NCI-H510A treated with DMSO at 0.1 percent for 48 hours (cell line): Measurements from ENCODE around the gene CRACDL.

Experiments
- DNase-seq: peaks from one replicate; lab custom pipeline; 2025; lab: John Stamatoyannopoulos, UW

CRACDL gene, protein sequence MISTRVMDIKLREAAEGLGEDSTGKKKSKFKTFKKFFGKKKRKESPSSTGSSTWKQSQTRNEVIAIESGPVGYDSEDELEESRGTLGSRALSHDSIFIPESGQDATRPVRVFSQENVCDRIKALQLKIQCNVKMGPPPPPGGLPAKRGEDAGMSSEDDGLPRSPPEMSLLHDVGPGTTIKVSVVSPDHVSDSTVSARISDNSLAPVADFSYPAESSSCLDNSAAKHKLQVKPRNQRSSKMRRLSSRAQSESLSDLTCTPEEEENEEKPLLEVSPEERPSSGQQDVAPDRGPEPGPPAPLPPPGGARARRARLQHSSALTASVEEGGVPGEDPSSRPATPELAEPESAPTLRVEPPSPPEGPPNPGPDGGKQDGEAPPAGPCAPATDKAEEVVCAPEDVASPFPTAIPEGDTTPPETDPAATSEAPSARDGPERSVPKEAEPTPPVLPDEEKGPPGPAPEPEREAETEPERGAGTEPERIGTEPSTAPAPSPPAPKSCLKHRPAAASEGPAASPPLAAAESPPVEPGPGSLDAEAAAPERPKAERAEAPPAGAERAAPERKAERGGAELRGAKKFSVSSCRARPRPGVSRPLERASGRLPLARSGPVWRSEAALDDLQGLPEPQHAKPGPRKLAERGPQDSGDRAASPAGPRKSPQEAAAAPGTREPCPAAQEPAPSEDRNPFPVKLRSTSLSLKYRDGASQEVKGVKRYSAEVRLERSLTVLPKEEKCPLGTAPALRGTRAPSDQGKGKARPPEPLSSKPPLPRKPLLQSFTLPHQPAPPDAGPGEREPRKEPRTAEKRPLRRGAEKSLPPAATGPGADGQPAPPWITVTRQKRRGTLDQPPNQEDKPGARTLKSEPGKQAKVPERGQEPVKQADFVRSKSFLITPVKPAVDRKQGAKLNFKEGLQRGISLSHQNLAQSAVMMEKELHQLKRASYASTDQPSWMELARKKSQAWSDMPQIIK

DNA sequence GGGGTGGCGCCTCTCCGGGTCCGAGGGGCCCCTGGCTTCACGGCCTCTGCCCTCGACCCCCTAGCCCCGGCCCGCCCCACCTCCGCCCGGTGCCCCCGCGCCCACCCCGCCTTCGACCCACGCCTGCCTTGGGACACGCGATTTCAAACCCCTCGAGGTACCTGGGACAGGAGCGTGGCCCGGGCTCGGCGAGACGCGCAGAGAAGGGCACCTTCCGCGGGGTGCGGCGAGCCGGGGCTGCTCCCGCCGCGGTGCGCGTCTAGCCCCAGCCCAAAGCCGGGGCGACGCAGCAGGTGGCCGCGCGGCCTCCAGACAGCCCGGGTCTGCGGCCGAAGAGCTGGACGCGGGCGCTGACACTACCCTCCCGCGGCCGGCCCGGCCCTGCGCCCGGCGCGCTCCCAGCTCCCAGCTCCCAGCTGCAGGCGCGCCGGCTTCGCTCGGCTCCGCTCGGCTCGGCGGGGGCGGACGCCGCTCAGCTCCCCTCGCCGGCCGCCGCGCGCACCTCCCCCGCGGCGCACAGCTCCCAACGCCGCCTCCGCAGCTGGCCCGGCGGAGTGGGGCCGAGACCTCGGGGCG is at the start of gene CRACDL:
TSS of gene CRACDL (minus strand) at position 449 of the 576 bp plus-strand sequence. CDS start 89,425 bp downstream, outside the sequence.
- DNase-seq = no peak

DNA sequence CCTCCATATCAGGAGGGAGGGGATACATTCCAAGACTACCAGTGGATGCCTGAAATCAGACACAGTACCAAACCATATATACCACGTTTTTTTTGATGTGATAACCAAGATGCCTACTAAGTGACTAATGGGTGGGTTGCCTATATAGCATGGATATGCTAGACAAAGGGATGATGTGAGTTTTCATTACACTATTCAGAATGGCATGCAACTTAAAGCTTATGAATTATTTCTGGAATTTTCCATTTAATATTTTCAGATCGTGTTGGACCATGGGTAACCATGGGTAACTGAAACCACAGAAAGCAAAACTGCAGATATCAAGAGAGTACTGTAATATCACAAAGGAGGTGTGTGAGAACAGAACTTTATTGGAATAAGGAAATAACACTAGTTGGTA is 39.6 kb upstream of the CRACDL start:
- DNase-seq = no peak

DNA sequence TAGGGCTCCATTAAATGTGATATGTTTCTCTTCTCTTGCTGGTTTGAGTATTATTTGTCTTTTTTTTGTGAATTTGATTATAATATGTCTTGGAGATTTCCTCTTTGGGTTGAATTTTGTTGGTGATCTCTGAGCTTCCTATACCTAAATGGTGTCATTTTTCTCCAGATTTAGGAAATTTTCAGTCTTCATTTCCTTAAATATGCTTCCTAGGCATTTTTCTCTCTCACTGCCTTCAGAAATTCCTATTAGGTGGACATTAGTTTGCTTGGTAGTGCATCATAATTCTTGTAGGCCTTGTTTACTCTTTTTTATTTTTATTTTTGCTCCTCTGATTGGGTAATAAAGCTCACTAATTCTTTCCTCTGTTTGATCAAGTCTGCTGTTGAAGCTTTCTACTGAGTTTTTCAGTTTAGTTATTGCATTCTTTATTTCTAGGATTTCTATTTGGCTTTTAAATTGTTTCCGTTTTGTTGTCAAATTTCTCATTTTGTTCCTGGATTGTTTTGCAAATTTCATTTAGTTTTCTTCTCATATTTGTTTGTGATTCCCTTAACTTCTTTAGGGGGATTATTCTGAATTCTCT is 36.6 kb upstream of the CRACDL start:
- no peak for DNase-seq

DNA sequence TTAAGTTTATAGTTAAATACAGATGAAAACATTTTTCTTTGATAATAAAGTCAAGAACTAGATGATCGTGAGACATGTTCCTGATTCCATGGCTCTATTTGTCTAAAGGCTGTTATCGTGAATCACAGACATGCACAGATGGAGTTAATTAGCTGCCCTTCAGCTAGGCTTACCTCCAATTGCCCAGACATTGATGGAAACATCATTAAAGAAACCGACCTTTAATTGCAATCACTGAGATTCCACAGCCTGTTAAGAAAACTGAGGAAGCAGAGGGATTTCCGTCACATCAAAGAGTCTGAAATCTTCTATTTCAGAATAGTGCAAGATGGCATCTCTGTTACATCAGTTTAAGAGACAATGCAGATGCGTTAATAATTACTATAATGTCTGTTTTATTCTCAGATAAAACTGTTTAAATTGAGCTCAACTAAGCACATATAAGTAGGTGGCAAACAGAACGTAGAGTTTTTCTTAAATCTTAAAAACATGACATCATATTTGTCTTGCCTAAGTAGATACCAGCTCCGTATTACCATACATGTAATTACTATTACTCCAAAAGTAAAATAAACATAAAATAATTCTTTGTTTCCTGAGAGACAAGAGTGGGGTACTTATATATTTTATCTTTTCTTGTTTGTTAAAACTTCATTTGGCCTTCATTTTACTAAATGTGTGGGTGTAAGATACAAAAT is 23.9 kb upstream of the CRACDL start:
- no peak for DNase-seq

DNA sequence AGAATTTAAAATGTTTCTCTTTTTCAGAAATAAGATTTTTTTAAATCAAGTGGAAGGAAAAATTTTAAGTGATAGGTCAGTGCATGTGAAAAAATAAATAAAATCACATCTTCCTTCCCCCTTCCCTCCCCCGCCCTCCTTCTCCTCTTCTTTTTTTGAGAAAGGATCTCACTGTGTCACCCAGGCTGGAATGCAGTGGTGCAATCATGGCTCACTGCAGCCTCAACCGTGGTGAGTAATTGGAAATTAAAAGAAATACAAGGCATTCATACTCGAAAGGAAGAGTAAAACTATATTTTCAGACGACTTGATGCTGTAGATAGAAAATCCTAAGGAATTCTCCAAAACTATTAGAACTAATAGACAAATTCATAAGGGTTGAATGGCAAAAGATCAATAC is 16.9 kb upstream of the CRACDL start:
- no peak for DNase-seq

DNA sequence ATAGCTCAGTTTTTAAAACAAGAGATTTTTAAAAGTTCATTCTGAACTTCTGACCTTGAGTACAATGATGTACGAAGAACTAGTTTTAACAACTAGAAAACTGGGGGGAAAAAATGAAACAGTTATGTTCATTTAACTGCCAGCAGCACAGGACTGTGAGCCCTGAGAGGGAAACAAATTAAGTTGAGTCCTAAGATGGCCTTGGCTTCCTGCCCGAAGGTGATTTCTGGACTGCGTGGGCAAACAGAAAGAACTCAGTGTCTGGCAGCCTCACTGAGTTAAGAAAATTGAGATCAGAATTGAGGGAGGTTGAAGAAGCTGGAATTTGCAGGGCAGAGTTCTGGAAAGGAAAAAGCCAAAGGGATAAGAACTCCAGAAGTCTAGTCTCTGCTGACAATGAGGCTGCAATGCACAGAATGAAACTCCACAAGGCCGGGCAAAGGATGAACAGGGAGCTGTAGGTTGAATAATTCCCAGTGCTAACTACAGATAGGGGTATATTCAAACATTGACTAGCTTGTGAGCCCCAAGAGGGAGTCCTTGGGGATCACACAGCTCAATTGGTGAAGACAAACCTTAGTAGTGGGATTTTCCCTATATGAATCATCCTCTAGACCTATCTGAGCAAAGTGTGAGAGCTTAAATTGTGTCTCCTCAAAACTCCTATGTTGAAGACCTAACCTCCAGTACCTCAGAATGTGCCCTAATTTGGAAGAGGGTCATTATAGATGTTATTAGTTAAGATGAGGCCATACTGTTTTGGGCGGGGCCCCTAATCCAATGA is 13.1 kb upstream of the CRACDL start:
- DNase-seq = no peak

DNA sequence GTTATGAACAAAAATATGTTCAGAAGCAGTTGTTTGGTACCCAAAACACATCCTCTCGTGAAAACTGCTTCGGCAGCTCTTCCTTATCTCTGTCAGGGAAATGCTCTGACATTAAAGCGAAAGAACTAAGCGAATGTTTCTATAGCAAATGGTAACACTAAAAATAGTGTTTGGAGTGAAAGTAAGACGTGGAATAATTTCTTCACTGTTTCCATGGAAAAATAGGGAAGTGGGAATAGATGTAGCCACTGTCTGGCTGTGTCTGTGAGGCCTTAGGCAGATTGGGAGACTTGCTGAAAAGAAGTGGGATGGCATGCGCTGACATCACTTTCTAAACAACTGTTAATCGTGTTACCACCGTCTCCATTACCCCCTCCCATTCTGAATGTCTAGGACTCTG is 11.5 kb upstream of the CRACDL start:
- DNase-seq = no peak

DNA sequence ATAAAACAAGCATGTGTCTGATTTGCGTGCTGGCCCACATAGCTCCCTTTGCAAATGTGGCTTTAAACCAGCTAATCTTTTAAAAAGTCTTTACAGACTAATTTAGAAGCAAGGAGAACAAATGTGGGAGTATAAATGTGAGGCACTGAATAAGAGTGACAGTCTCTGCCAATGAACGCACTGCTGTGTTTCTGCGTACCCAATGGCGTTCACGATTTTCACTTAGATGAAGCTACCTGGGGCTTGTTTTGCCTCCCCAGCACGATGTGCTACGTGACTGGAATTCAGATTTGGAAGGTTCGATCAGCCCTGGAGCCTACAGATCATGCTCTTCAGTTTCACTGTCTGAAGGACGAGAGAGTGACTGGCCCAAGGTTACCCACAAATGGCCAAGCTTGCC is 10.8 kb upstream of the CRACDL start:
- DNase-seq = no peak

DNA sequence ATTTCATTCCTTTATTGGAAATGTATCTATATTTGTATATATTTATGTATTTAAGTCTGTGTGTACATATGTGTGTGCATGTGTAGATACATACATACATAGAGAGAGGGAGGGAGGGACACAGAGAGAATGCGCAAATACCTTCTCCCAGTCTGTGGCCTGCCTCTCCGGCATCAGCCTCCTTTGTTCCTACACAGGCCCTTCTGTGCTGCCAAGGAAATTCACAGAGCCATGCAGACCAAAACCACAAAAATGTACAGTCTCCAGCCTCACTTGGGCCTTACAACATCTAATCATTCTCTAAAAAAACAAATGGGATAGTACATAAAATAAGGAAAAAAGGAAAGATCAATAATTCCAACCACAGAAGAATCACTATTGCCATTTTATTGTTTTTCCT is 8.8 kb upstream of the CRACDL start:
- DNase-seq = no peak

DNA sequence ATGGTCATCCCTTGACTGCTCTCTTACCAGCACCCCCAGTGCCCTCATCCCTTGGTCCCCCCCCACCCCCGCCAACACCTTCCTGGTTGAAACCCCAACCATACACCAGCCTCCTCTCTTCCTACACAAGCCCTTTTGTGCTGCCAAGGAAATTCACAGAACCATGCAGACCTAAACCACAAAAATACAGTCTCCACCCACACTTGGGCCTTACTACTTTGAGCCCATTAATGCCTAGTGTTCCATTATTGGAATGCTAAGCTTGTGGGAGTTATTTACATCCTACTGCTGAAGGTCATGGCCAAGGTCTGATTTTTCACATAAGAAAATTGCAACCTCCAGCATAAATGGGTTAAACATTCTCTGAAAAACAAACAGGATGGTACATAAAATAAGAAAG is 4.1 kb upstream of the CRACDL start:
- DNase-seq = no peak

DNA sequence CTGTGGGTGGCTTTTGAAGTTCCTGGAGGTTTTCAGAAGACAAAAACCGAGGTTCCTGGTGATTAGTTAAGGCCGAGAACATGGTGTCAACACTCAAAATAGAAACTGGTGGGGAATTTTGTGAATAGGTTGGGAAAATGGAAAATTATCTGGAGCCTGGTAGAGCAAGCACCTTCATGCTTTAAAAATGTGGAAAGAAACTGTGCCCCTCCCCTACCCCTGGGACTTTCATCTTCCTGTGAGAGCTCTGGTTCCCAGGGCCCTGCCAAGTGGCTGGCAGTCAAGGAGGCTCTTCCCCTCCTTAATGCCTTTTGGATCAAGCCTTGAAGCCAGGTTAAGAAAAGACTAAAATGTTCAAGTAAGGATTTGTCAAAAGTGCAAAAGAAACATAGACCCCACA is 1.9 kb upstream of the CRACDL start:
- no peak for DNase-seq

DNA sequence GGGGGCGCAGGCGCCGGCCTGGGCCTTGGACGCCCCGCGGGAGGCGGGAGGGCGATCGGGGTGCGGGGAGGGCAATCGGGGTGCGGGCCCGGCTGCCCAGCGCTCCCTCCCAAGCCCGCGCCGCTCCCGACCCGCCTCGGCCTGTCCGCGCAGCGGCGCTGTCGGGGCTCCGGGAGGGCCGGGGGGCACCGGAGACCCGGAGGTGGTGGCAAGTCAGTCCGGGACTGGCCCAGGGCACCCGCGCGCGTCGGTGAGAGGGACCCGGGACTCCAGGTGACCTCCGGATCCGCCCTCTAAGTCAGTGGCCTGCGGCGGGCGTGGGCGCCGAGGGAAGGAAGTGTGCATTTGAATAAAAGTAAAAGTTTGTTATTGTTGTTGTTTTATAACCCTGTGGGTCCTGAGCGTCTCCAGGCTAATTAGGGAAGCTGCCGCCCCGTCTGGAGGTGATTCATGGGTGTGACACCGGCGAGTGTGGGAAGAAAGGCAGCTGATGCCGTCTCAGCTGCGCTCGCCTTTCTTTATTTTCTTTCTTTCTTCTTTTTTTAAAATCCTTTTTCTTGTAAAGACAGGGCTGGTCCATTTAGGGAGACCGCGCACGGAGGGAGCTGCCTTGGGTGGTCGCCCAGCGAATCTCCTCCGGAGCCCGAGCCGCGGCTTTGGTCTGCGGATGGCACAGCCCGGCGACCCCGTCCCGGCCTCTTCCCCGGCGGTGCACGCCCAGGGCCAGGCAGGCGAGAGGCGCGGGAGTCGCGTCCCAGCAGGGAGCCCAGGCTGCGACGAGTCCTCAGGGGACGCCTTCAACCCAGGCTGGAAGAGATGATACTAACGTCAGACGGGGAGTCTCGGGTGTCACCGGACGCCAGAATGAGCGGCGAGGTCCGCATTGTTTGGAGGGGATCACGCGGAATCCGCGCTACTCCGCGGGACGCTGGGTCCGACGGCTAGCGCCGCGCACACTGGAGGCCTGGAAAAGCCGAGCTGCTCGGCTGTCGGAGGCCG is 627 bp upstream of the CRACDL start:
- no peak for DNase-seq

DNA sequence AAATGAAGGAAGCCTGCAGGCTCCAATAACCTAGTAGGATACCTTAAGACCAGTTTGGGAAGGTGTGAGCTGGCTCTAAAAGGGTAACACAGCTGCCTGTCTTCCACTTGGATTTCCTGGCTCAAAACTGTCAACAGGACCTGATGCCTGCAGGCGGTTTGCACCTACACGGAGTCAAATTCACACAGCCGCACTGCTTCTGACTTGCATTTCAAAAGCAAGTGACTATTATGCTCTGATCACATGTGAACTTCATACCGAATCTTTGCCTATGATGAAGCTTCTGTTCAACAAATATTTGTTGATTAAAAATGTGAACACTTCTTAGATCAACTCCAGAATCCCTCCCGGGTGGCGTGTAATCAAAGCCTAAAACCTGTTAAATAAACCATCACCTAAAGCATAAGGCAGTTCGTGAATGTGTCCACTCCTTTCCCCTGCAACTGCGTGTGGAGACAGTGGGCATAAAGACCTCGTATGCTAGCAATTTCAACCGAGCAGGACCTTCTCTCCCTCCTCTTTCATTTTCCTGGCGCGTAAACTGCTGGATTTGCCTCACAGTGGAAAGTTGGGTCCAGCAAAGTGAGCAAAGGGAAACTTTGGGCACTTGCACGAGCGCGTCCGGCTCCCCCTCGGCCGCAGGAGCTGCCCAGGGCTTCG is 784 bp downstream of the CRACDL start:
- peak; percentile 20 for DNase-seq

DNA sequence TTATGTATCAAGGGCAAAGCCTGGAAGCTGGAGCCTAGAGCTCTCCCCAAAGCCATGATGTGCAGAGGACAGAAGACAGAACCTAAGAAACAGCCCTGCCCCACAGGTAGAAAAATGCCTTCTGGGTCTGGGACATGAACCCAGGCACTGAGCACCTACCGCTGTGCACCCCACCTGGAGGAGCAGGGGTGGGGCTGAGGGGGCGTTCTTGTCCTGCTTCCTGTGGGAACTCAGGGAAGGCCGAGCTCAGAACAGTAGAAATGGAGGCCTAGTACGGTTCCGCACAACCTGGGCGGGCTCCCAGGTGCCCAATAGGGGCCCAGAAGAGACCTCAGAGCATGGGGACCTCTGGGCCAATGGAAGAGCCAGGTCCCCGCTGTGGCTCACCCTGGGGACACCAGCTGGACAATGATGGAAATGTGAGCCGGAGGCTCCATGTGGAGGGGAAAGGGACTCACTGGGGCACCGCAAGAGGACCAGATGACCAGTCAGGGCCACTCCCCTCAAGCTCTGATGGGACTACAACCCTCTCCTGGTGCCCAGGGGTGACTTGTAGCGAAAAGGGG is 3.2 kb downstream of the CRACDL start:
- no peak for DNase-seq

DNA sequence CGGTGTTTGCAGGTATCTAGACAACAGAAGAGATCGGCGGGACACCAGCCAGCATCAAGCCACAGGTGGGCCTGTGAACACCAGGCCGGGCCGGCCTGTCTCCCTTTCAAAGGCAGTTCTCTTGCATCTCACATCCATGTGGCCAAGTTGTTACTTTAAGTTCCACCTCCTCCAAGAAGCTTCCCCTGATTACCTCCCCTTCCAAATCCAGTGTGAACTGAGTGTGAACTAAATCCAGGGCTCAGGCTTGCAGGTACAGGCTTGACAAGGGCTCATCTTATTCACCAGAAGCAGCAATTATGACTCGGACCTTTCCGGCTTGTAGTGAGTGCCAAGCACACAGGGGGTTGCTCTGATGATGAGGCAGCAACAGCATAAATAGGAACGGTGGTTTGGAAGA is 3.9 kb downstream of the CRACDL start:
- DNase-seq = no peak

DNA sequence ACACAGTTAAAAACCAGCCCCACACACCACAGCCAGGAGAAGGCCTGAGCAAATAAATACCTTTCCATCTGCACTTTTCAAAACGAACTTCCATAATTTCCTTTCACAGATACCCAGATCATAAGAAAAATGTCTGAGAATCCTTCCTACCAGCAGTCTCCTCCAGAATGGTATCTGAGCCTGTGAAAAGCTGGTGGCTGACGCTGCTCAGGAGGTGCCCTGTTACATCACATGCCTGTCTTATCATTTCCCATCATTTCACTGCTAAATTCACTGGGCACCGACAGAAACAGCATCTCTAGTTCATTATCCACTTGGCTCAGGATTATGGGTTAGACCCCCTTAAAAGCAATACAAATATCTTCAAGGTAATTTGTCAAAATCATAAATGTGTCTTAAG is 4.4 kb downstream of the CRACDL start:
- DNase-seq = no peak

DNA sequence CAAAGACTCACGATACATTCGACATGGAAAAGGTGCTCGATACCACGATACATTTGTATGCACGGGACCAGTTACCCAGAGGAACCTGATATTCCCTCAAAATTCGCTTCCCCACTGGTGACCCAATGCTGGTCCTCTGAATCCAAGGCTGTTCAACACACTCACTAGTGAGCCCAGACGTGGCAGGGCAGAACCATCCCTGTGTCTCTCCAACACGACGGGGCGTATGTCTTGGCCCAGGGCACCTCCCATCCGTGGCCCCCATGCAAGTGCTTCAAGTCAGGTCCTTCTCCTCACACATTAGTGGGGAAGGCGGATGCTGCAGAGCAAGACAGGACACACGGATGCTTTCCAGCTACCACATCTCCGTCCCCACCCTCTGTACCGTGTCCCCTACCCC is 6.1 kb downstream of the CRACDL start:
- no peak for DNase-seq

DNA sequence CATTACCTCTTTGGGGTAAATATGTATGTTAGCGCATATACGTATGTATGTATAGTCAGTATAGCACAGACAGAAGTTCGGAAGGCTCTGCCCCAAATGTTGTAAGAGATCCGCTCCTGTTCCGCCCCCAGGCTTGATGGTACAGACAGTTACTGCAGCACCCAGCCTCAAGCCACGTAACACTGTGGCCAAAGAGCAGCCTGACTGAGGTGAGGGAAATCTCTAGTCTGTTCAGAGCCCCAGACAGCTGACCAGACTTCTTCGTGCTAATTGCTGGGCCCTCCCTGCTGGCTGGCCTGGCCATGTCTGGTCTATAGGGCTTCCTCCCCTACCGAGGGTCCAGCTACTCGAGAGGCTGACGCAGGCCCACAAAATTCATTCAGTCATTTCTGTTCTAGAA is 7.8 kb downstream of the CRACDL start:
- no peak for DNase-seq

DNA sequence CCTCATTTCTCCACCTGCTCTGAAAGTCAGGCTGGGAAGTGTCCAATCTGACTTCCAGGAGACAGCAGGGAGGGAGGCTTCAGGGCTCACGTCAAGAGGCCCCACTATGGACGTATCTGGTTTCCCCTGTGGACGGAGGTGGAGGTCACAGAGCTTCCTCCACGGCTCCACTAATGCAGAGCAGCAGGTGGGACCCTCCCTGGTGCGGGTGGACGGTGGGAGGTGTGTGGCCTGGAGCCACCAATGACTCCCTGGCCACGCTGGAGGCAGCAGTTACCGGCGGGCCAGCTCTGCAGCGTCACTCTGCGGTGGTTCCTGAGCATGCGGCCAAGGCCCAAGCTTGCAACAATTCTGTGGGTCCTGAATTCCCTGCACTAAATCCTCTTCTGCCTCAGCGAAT is 9.0 kb downstream of the CRACDL start:
- DNase-seq = no peak
